HepG2 (cell line): ENCODE data around the gene FAM83D. TPM values are rescaled to one million over a fixed set of nuclear protein-coding genes. Genes with fewer than 3 reads are reported as not detected.

Source experiments
- ATAC-seq: fragments of 200-7000 bp; cut with Tn5 transposase; 3 replicates; pipeline ENCODE4 v1.9.1; 2020; ENCODE audit warnings: mild to moderate bottlenecking, moderate library complexity
- BruUV-seq: library from RNA; stranded (reverse); fragments of 400-500 nt; replicated peaks from 2 replicates; lab custom pipeline; 2021; lab: Mats Ljungman, UMichigan
- CTCF ChIA-PET: fragments of 300-600 bp; formaldehyde crosslinking; extraction: SDS; loops from one replicate; lab custom pipeline; 2021; ENCODE audit warnings: low total read pairs, inconsistent platforms, low intra/inter-chr PET ratio; lab: Yijun Ruan, JAX
- POLR2A ChIA-PET: fragments of 350-600 bp; sonication (Branson Sonifier 250); formaldehyde crosslinking; loops from one replicate; lab custom pipeline; 2020; ENCODE audit warnings: antibody characterized with exemption, inconsistent platforms; lab: Yijun Ruan, JAX
- DNase-seq: peaks from one replicate; pipeline ENCODE4 v3.0.0-alpha.2; 2015; ENCODE audit warnings: low spot score
- FAIRE-seq: peaks from 3 replicates; lab custom pipeline; 2011; peaks lifted over from hg19 to GRCh38; lab: Jason Lieb, UNC
- H2AFZ ChIP-seq: one replicate; pipeline ENCODE4 v1.6.1; 2011; ENCODE audit warnings: low read length, inconsistent platforms
- H3K27ac ChIP-seq: fragments of 300-600 bp; 3 replicates; pipeline ENCODE4 v1.8.0; 2011; ENCODE audit warnings: mixed run types, mild to moderate bottlenecking, mixed read lengths, low read length, inconsistent platforms; ENCODE audit not compliant: insufficient read depth; ENCODE audit errors: extremely low read length
- H3K27me3 ChIP-seq, 2 experiments: fragments of 200-600 bp in 1 of 2; 2 replicates in 1 of 2; 3 replicates in 1 of 2; pipeline versions ENCODE4 v1.6.0 to v1.8.0; 2011; ENCODE audit warnings: low read length in 2 of 2, mild to moderate bottlenecking in 2 of 2, moderate library complexity in 2 of 2, inconsistent platforms in 1 of 2; ENCODE audit not compliant: insufficient read depth in 2 of 2, control insufficient read depth in 1 of 2
- H3K36me3 ChIP-seq, 2 experiments: fragments of 200-600 bp in 1 of 2; replicated peaks in 1 of 2; 2 replicates in 1 of 2; 3 replicates in 1 of 2; pipeline versions ENCODE4 v1.5.1 to v1.8.0; 2011; ENCODE audit warnings: low read length in 2 of 2, inconsistent platforms in 1 of 2; ENCODE audit not compliant: insufficient read depth in 2 of 2, control insufficient read depth in 1 of 2
- H3K4me1 ChIP-seq: 2 replicates; pipeline ENCODE4 v1.5.1; 2012; ENCODE audit warnings: low read length, inconsistent platforms; ENCODE audit not compliant: insufficient read depth
- H3K4me2 ChIP-seq: 2 replicates; pipeline ENCODE4 v1.6.0; 2011; ENCODE audit warnings: low read depth, low read length, inconsistent platforms
- H3K4me3 ChIP-seq, 3 experiments: fragments of 200-600 bp in 1 of 3; sonication (generic), shearing (Covaris generic) in 1 of 3; replicated peaks in 1 of 3; 2 replicates each; pipeline ENCODE4 v1.5.1; 2011 to 2016; ENCODE audit warnings: low read length in 3 of 3, inconsistent platforms in 2 of 3, low read depth in 2 of 3, mild to moderate bottlenecking in 2 of 3, control low read depth in 1 of 3, mixed read lengths in 1 of 3; ENCODE audit not compliant: insufficient read depth in 1 of 3
- H3K79me2 ChIP-seq: one replicate; pipeline ENCODE4 v1.6.1; 2011; ENCODE audit warnings: low read length, inconsistent platforms; ENCODE audit not compliant: insufficient read depth
- H3K9ac ChIP-seq: 2 replicates; pipeline ENCODE4 v1.6.0; 2011; ENCODE audit warnings: mild to moderate bottlenecking, low read depth, low read length, inconsistent platforms; ENCODE audit not compliant: insufficient read depth
- H3K9me3 ChIP-seq: 2 replicates; pipeline ENCODE4 v1.5.1; 2012; ENCODE audit warnings: mild to moderate bottlenecking, low read length
- H4K20me1 ChIP-seq: 2 replicates; pipeline ENCODE4 v1.6.0; 2011; ENCODE audit warnings: inconsistent platforms, mild to moderate bottlenecking, low read length, moderate library complexity; ENCODE audit not compliant: insufficient read depth
- CC2D1A ChIP-seq: sonication (generic); formaldehyde crosslinking; IDR thresholded peaks from 2 replicates; pipeline ENCODE4 v1.8.1; 2023; ENCODE audit warnings: mild to moderate bottlenecking, missing genetic modification reagents
- HNRNPK ChIP-seq: fragments of 200-400 bp; formaldehyde crosslinking; IDR thresholded peaks from 2 replicates; pipeline ENCODE4 v1.6.1; 2018; ENCODE audit warnings: low read length, low read depth, moderate library complexity, mild to moderate bottlenecking; ENCODE audit not compliant: poor library complexity, severe bottlenecking
- HNRNPL ChIP-seq: fragments of 200-400 bp; formaldehyde crosslinking; IDR thresholded peaks from 2 replicates; pipeline ENCODE4 v1.6.1; 2017; ENCODE audit warnings: mild to moderate bottlenecking, low read depth, low read length
- MEF2D ChIP-seq: sonication (generic); formaldehyde crosslinking; IDR thresholded peaks from 2 replicates; pipeline ENCODE4 v1.5.1; 2020; ENCODE audit warnings: mild to moderate bottlenecking, missing genetic modification reagents
- NR3C1 ChIP-seq: sonication (generic); formaldehyde crosslinking; IDR thresholded peaks from 2 replicates; pipeline ENCODE4 v1.4.0; 2020; ENCODE audit warnings: missing genetic modification reagents
- PHB2 ChIP-seq: fragments of 450-650 bp; IDR thresholded peaks from 2 replicates; pipeline ENCODE4 v1.6.1; 2018; ENCODE audit not compliant: partially characterized antibody
- TCF12 ChIP-seq, 2 experiments: fragments of 450-650 bp in 1 of 2; sonication (generic) in 1 of 2; formaldehyde crosslinking in 1 of 2; IDR thresholded peaks; 2 replicates each; pipeline versions ENCODE4 v1.6.1 to v1.8.0; 2017 to 2022; ENCODE audit warnings: antibody characterized with exemption in 1 of 2, mild to moderate bottlenecking in 1 of 2, missing genetic modification reagents in 1 of 2, moderate library complexity in 1 of 2
- TFAP4 ChIP-seq: sonication (generic); IDR thresholded peaks from 2 replicates; pipeline ENCODE4 v1.6.1; 2016; ENCODE audit warnings: low read depth, borderline replicate concordance
- XBP1 ChIP-seq: sonication (generic); formaldehyde crosslinking; IDR thresholded peaks from 2 replicates; pipeline ENCODE4 v1.5.0; 2020; ENCODE audit warnings: missing genetic modification reagents
- ZNF121 ChIP-seq: sonication (generic); formaldehyde crosslinking; IDR thresholded peaks from 2 replicates; pipeline ENCODE4 v1.5.0; 2020; ENCODE audit warnings: mild to moderate bottlenecking, missing genetic modification reagents
- ZNF234 ChIP-seq: sonication (generic); formaldehyde crosslinking; conservative IDR thresholded peaks from 2 replicates; pipeline ENCODE4 v1.5.1; 2020; ENCODE audit warnings: mild to moderate bottlenecking, missing genetic modification reagents
- ZNF543 ChIP-seq: sonication (generic); formaldehyde crosslinking; IDR thresholded peaks from 2 replicates; pipeline ENCODE4 v1.4.0; 2020; ENCODE audit warnings: mild to moderate bottlenecking, missing genetic modification reagents
- ZNF619 ChIP-seq: sonication (generic); formaldehyde crosslinking; IDR thresholded peaks from 2 replicates; pipeline ENCODE4 v1.4.0; 2020; ENCODE audit warnings: mild to moderate bottlenecking, missing genetic modification reagents
- ZNF790 ChIP-seq: sonication (generic); formaldehyde crosslinking; IDR thresholded peaks from 2 replicates; pipeline ENCODE4 v1.8.0; 2022; ENCODE audit warnings: missing genetic modification reagents, mild to moderate bottlenecking, borderline replicate concordance
- WGBS: methylation state at CpG from one replicate; pipeline ENCODE4 v1.1.6; 2017; ENCODE audit warnings: low lambda C conversion rate; 5-methylcytosine and 5-hydroxymethylcytosine counted together
- in situ Hi-C: cut with HindIII; loops from 2 replicates; pipeline ENCODE4 v1.10.0; 2017; ENCODE audit warnings: low pct_unique_long_range_greater_than_20kb; ENCODE audit not compliant: extremely low pct_ligation_motif_present
- intact Hi-C: fragments of 100-400 bp; cut with micrococcal nuclease; formaldehyde crosslinking; loops from one replicate; pipeline ENCODE4 v1.10.0; 2022; ENCODE audit not compliant: unreplicated experiment
- polyA plus RNA-seq, 8 experiments: library from polyadenylated mRNA; depleted of rRNA in 3 of 8; stranded (reverse) in 7 of 8; unstranded in 1 of 8; fragments of >200 nt; fragmentation: Illumina TruSeq in 4 of 8; extraction: Trizol in 4 of 8; gene quantifications; 2 replicates each; pipeline versions ENCODE4 v1.2.1 to v1.2.3, GENCODE V29; 2011 to 2016; ENCODE audit warnings: low read depth in 4 of 8, missing spikeins in 1 of 8, mixed read lengths in 1 of 8; ENCODE audit not compliant: insufficient read depth in 1 of 8
- total RNA-seq, 5 experiments: library from RNA; depleted of rRNA; stranded (reverse); fragments of >200 nt; fragmentation: Illumina TruSeq; extraction: Trizol; gene quantifications; 2 replicates each; pipeline ENCODE4 v1.2.3, GENCODE V29; 2016; ENCODE audit warnings: low read depth in 1 of 5

The FAM83D gene
- total and polyA plus RNA-seq, 2 of the 13 experiments (the other 11 are each of a cell fraction or from before 2014, with no cell fraction given) = 51.4 to 64.0 TPM

DNA sequence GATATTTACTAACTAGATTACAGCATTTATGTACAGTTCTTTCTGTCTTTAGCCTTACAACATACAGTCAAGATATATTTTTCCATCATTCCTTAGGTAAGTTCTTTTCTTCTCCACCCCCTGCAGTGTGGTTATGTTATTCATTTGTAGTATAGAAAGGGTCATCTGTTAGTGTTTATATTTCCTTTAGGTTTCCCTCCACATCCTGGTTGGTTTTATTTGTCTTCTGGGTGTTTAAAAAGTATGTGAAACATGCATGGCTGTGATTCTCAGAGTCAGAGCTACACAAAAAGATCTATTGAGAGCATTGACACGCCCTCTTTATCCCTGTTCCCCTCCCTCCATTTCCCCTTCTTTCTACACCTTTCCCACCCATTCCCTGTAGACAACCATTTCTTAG lies 56.1 kb downstream of the FAM83D start (continued):
- peak; percentile 41; the same call in 1 of the 2 replicates for TF ChIP-seq TFAP4
- TF ChIP-seq ZNF234 (CRISPR knock-in tag) = no peak
- no peak for TF ChIP-seq PHB2
- no peak for TF ChIP-seq XBP1 (CRISPR knock-in tag)
- no peak for TF ChIP-seq ZNF619 (CRISPR knock-in tag)
- TF ChIP-seq TCF12 (IDR thresholded peaks at IDR 0.05) = no peak
- TF ChIP-seq TCF12 (CRISPR knock-in tag; IDR thresholded peaks at IDR 0.05) = no peak
- TF ChIP-seq NR3C1 (CRISPR knock-in tag) = no peak

DNA sequence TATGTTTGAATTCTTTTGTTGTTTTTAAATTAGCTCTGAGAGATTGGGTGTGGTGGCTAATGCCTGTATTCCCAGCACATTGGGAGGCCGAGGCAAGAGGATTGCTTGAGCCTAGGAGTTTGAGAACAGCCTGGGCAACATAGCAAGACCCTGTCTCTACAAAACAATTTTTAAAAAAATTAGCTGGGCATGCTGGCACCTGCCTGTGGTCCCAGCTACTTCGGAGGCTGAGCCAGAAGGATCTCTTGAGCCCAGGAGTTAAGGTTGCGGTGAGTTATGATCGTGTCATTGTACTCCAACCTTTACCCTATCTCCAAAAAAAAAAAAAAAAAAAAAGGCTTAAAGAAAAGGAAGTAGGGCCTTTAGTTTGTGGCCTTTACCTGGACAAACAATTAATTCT lies 58.8 kb downstream of the FAM83D start:
- intact Hi-C loops = no loop called here
- Histone ChIP-seq H3K4me3 (no peak overlapping the region; a peak in 1 of 6 replicates), H3K4me1 (peaks cover 72% of the 10 kb centered on the region), H3K27ac (peak overlapping the region; percentile 43), H3K9ac (no peak overlapping the region; the same call in 1 of the 2 replicates), H2AFZ (no peak overlapping the region), H3K4me2 (peak overlapping the region; percentile 29; the same call in 1 of the 2 replicates), H3K36me3 (peaks cover 6 to 34% of the 10 kb centered on the region in 2 experiments; a peak in 4 of 5 replicates), H3K9me3 (no peaks in the 10 kb centered on the region), H3K27me3 (no peaks in the 10 kb centered on the region), H4K20me1 (no peaks in the 10 kb centered on the region), H3K79me2 (peaks cover 16% of the 10 kb centered on the region)
- 75% methylated on average over 4 of the region's 4 CpGs for WGBS
- in situ Hi-C loops = no loop called here
- no TSS peak for BruUV-seq
- ChIA-PET CTCF (no interaction called here), POLR2A (interaction anchor here (1.0 to 1.5 kb wide), 3 partner anchors 11 to 59 kb away, joined by 4 to 6 read pairs (median 5); partner anchors contain the start of genes DHX35 and FAM83D)
- TF ChIP-seq ZNF543 (CRISPR knock-in tag) (no peak), CC2D1A (no peak), MEF2D (CRISPR knock-in tag) (no peak), HNRNPL (no peak), HNRNPK (no peak), ZNF121 (CRISPR knock-in tag) (peak; percentile 94), ZNF790 (no peak)
- DNase-seq (no peak), FAIRE-seq (no peak), ATAC-seq (no peak)
